AG04449 (cell line): ENCODE data around the gene GMPPA.

Experiments
- CTCF ChIA-PET: fragments of 350-600 bp; formaldehyde crosslinking; extraction: SDS; loops from one replicate; lab custom pipeline; 2021; ENCODE audit warnings: antibody characterized with exemption; lab: Yijun Ruan, JAX
- POLR2A ChIA-PET: fragments of 400-600, 350-600 bp; formaldehyde crosslinking; extraction: SDS; loops from one replicate; lab custom pipeline; 2020; ENCODE audit warnings: antibody characterized with exemption, inconsistent platforms; lab: Yijun Ruan, JAX
- DNase-seq: peaks from one replicate; pipeline ENCODE4 v3.0.0-alpha.2; 2010; ENCODE audit warnings: low read depth, low spot score
- H3K4me3 ChIP-seq: 2 replicates; pipeline ENCODE4 v1.5.1; 2011; ENCODE audit warnings: low read depth, mild to moderate bottlenecking, control low read depth, low read length
- CTCF ChIP-seq: IDR thresholded peaks from one replicate; pipeline ENCODE4 v1.5.1; 2011; ENCODE audit warnings: mild to moderate bottlenecking, moderate library complexity, low read length, control low read depth, inconsistent platforms; ENCODE audit not compliant: insufficient read depth; ENCODE audit errors: missing control alignments

The GMPPA gene

GRCh38 chr2:219470429-219470828 lies 28.3 kb upstream of the GMPPA start:
- DNase-seq = no peak
- no peak overlapping the region for H3K4me3 ChIP-seq
- no peak for TF ChIP-seq CTCF
- CTCF ChIA-PET = interaction anchor here (0.7 to 21.1 kb wide), 7 partner anchors 12 to 82 kb away, joined by 3 to 513 read pairs (median 29); partner anchors contain the start of gene GMPPA
- POLR2A ChIA-PET = interaction anchor here (1.0 kb wide), 1 partner anchor 17 kb away, joined by 3 read pairs; no protein-coding TSS in a partner anchor

- ChIA-PET POLR2A (interaction anchor here (1.0 kb wide), 1 partner anchor 18 kb away, joined by 3 read pairs; no protein-coding TSS in a partner anchor), CTCF (interaction anchor here (1.1 to 21.1 kb wide), 6 partner anchors 13 to 83 kb away, joined by 4 to 513 read pairs (median 178); partner anchors contain the start of gene GMPPA)
- TF ChIP-seq CTCF = no peak
- H3K4me3 ChIP-seq = no peak overlapping the region
- no peak for DNase-seq
These were observed 27.0 kb upstream of the GMPPA start for GRCh38 chr2:219471476-219472371.

GRCh38 chr2:219472629-219473187 lies 26.0 kb upstream of the GMPPA start:
- no peak overlapping the region for H3K4me3 ChIP-seq
- CTCF ChIA-PET = interaction anchor here (1.1 to 21.1 kb wide), 6 partner anchors 14 to 69 kb away, joined by 3 to 513 read pairs (median 178); partner anchors contain the start of gene GMPPA
- POLR2A ChIA-PET = interaction anchor here (1.6 kb wide), 1 partner anchor 12 kb away, joined by 4 read pairs; no protein-coding TSS in a partner anchor
- no peak for TF ChIP-seq CTCF
- DNase-seq = no peak

GRCh38 chr2:219473511-219473910 lies 25.2 kb upstream of the GMPPA start:
- TF ChIP-seq CTCF = no peak
- POLR2A ChIA-PET = interaction anchor here (1.6 kb wide), 1 partner anchor 13 kb away, joined by 4 read pairs; no protein-coding TSS in a partner anchor
- no peak overlapping the region for H3K4me3 ChIP-seq
- no peak for DNase-seq
- CTCF ChIA-PET = interaction anchor here (5.4 to 21.1 kb wide), 5 partner anchors 15 to 70 kb away, joined by 44 to 513 read pairs (median 178); partner anchors contain the start of gene GMPPA

- no peak for DNase-seq
- no peak for TF ChIP-seq CTCF
- CTCF ChIA-PET = interaction anchor here (0.7 to 21.1 kb wide), 9 partner anchors 16 to 215 kb away, joined by 3 to 513 read pairs (median 44); partner anchors contain the start of gene GMPPA
- no peak overlapping the region for H3K4me3 ChIP-seq
- POLR2A ChIA-PET = interaction anchor here (0.6 to 1.6 kb wide), 2 partner anchors 14 to 34 kb away, joined by 4 read pairs; no protein-coding TSS in a partner anchor
These were observed 24.2 kb upstream of the GMPPA start for GRCh38 chr2:219474285-219475060.
